NCI-H2196 (cell line): ENCODE measurements around the gene PRR35.

Experiments used
- DNase-seq: peaks from one replicate; lab custom pipeline; 2025; ENCODE audit not compliant: unreplicated experiment; lab: John Stamatoyannopoulos, UW

The PRR35 gene

GRCh38 chr16:546909-547770 lies 13.1 kb upstream of the PRR35 start:
- DNase-seq: peak; percentile 76

- DNase-seq: no peak
Measured at GRCh38 chr16:548586-548985, 11.6 kb upstream of the PRR35 start.

- no peak for DNase-seq
Measured at GRCh38 chr16:549544-550263, 10.5 kb upstream of the PRR35 start.

- DNase-seq: no peak
Measured at GRCh38 chr16:551210-551609, 9.0 kb upstream of the PRR35 start.

- DNase-seq: no peak
Measured at GRCh38 chr16:552171-552570, 8.0 kb upstream of the PRR35 start.

- no peak for DNase-seq
Measured at GRCh38 chr16:553601-554296, 6.4 kb upstream of the PRR35 start.

- no peak for DNase-seq
Measured at GRCh38 chr16:554297-554621, 5.9 kb upstream of the PRR35 start.

- no peak for DNase-seq
Measured at GRCh38 chr16:554640-555365, 5.4 kb upstream of the PRR35 start.

- DNase-seq: no peak
Measured at GRCh38 chr16:555528-556473, 4.4 kb upstream of the PRR35 start.

GRCh38 chr16:556474-557173 lies 3.6 kb upstream of the PRR35 start:
- DNase-seq: no peak

GRCh38 chr16:557463-558297 lies 2.5 kb upstream of the PRR35 start:
- no peak for DNase-seq

GRCh38 chr16:558298-559020 lies 1.7 kb upstream of the PRR35 start:
- DNase-seq: no peak

GRCh38 chr16:559021-559380 lies 1.2 kb upstream of the PRR35 start:
- no peak for DNase-seq

GRCh38 chr16:559411-560203 lies 587 bp upstream of the PRR35 start:
- no peak for DNase-seq

GRCh38 chr16:560701-561412 lies 663 bp downstream of the PRR35 start:
- no peak for DNase-seq

- no peak for DNase-seq
Measured at GRCh38 chr16:561413-561794, 1.2 kb downstream of the PRR35 start.
